Testis (tissue), 2 donors: ENCODE results near the gene POLR1G.

Experiments
- POLR2A ChIP-seq: fragments of 450-650 bp; IDR thresholded peaks from one replicate; pipeline ENCODE4 v1.6.1; 2017; ENCODE audit warnings: antibody characterized with exemption, mild to moderate bottlenecking, moderate library complexity
- TF ChIP-seq, protein P1 (sequence below), 3 experiments: fragments of 450-650 bp in 2 of 3; fragments of 200-600 bp in 1 of 3; sonication (generic) in 1 of 3; IDR thresholded peaks; one replicate each; pipeline ENCODE4 v1.5.1; 2016 to 2019; ENCODE audit warnings: antibody characterized with exemption in 3 of 3, mild to moderate bottlenecking in 2 of 3, moderate library complexity in 1 of 3

DNA sequence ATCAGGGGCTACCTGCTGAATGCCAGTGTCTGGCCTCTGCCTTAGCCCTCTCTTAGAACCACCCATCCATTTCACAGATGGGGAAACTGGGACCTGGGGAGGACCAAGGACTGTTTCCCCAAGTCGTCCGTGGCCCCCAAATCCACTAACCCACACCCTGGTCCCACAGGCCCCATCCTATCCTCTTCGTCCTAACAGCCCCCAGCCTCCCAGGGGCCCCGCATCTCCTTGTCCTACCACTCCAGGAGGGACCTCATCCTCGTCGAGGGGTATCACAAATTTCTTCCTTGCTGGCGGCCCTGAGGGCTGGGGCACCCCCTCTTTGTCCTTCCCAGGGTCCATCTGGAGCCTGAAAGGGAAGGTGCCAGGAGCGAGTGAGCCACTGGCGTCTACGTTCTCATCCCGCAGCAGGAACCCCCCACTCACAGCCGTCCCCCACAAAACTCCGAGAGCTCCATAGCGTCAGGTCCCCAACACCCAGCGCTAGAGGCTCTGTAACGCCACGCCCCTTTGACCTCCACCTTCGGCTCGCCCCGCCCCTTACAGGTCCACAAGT, 16.7 kb downstream of the POLR1G start:
- TF ChIP-seq, protein P1, sequence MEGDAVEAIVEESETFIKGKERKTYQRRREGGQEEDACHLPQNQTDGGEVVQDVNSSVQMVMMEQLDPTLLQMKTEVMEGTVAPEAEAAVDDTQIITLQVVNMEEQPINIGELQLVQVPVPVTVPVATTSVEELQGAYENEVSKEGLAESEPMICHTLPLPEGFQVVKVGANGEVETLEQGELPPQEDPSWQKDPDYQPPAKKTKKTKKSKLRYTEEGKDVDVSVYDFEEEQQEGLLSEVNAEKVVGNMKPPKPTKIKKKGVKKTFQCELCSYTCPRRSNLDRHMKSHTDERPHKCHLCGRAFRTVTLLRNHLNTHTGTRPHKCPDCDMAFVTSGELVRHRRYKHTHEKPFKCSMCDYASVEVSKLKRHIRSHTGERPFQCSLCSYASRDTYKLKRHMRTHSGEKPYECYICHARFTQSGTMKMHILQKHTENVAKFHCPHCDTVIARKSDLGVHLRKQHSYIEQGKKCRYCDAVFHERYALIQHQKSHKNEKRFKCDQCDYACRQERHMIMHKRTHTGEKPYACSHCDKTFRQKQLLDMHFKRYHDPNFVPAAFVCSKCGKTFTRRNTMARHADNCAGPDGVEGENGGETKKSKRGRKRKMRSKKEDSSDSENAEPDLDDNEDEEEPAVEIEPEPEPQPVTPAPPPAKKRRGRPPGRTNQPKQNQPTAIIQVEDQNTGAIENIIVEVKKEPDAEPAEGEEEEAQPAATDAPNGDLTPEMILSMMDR (IDR thresholded peaks at IDR 0.05), result no peak
- no peak for TF ChIP-seq POLR2A
